HG03045 (cell line): ENCODE measurements around the gene LTBP1.

Experiments
- ATAC-seq: cut with Tn5 transposase; IDR thresholded peaks from one replicate; pipeline ENCODE4 v1.9.1; 2021; ENCODE audit warnings: mild to moderate bottlenecking, moderate library complexity; ENCODE audit not compliant: unreplicated experiment

LTBP1 gene

GRCh38 chr2:33246432-33246831 is 299.7 kb downstream of the LTBP1 start:
- no peak for ATAC-seq

GRCh38 chr2:33247365-33247764 is 300.6 kb downstream of the LTBP1 start:
- no peak for ATAC-seq

GRCh38 chr2:33250417-33251029 is 303.8 kb downstream of the LTBP1 start:
- ATAC-seq, result no peak

GRCh38 chr2:33256162-33256755 is 309.5 kb downstream of the LTBP1 start:
- no peak for ATAC-seq

GRCh38 chr2:33258387-33258786 is 311.6 kb downstream of the LTBP1 start:
- no peak for ATAC-seq

- ATAC-seq, result no peak
Observed at GRCh38 chr2:33262097-33262496, 315.3 kb downstream of the LTBP1 start.

GRCh38 chr2:33264766-33265165 is 318.0 kb downstream of the LTBP1 start:
- no peak for ATAC-seq

GRCh38 chr2:33265584-33266338 is 319.0 kb downstream of the LTBP1 start:
- no peak for ATAC-seq

- ATAC-seq, result no peak
Observed at GRCh38 chr2:33266467-33266866, 319.7 kb downstream of the LTBP1 start.

- no peak for ATAC-seq
Observed at GRCh38 chr2:33267043-33267442, 320.3 kb downstream of the LTBP1 start.

- ATAC-seq, result no peak
Observed at GRCh38 chr2:33267756-33268155, 321.0 kb downstream of the LTBP1 start.

GRCh38 chr2:33268246-33268831 is 321.6 kb downstream of the LTBP1 start:
- no peak for ATAC-seq

GRCh38 chr2:33272001-33272400 is 325.2 kb downstream of the LTBP1 start:
- peak; percentile 87 for ATAC-seq

GRCh38 chr2:33273479-33273878 is 326.7 kb downstream of the LTBP1 start:
- no peak for ATAC-seq

- no peak for ATAC-seq
Observed at GRCh38 chr2:33274524-33274923, 327.8 kb downstream of the LTBP1 start.

GRCh38 chr2:33275689-33276444 is 329.1 kb downstream of the LTBP1 start:
- ATAC-seq, result no peak

GRCh38 chr2:33277002-33277426 is 330.3 kb downstream of the LTBP1 start:
- ATAC-seq, result no peak

GRCh38 chr2:33278245-33278943 is 331.6 kb downstream of the LTBP1 start:
- ATAC-seq, result no peak

GRCh38 chr2:33284287-33284686 is 337.5 kb downstream of the LTBP1 start:
- no peak for ATAC-seq

- no peak for ATAC-seq
Observed at GRCh38 chr2:33287507-33288005, 340.8 kb downstream of the LTBP1 start.
